ENCODE measurements around the gene LGR4.
"Not testable (repeated sequence)": the region's sequence is repeated elsewhere in the genome, so short reads cannot be mapped to it uniquely, and the experiment has no call there.

The LGR4 gene

GRCh38 chr11:27372164-27372563, 100.4 kb downstream of the LGR4 start:
- no peak for DNase-seq

GRCh38 chr11:27371489-27371888, 101.1 kb downstream of the LGR4 start:
- DNase-seq: no peak

GRCh38 chr11:27370374-27370773, 102.2 kb downstream of the LGR4 start:
- no peak for DNase-seq

- DNase-seq: no peak
These were observed 104.7 kb downstream of the LGR4 start for GRCh38 chr11:27367881-27368280.

GRCh38 chr11:27363576-27364117, 108.9 kb downstream of the LGR4 start:
- DNase-seq: no peak

GRCh38 chr11:27362749-27363575, 109.6 kb downstream of the LGR4 start, which contains the start of gene CCDC34:
CCDC34 (minus strand) TSS chr11:27363215; CDS start chr11:27363194, 21 bp downstream.
- peak; percentile 88 for DNase-seq

GRCh38 chr11:27361649-27362431, 110.8 kb downstream of the LGR4 start:
- no peak for DNase-seq

- no peak for DNase-seq
These were observed 114.3 kb downstream of the LGR4 start for GRCh38 chr11:27358296-27358695.

- DNase-seq: no peak
These were observed 115.3 kb downstream of the LGR4 start for GRCh38 chr11:27357250-27357649.

- DNase-seq: no peak
These were observed 115.9 kb downstream of the LGR4 start for GRCh38 chr11:27356624-27357222.

GRCh38 chr11:27355575-27356104, 117.0 kb downstream of the LGR4 start:
- DNase-seq: no peak

GRCh38 chr11:27354359-27354965, 118.1 kb downstream of the LGR4 start:
- DNase-seq: no peak

- no peak for DNase-seq
These were observed 118.8 kb downstream of the LGR4 start for GRCh38 chr11:27353593-27354358.

GRCh38 chr11:27352781-27353180, 119.8 kb downstream of the LGR4 start:
- no peak for DNase-seq

GRCh38 chr11:27350511-27350910, 122.1 kb downstream of the LGR4 start:
- no peak for DNase-seq

- DNase-seq: no peak
These were observed 122.7 kb downstream of the LGR4 start for GRCh38 chr11:27349919-27350318.

GRCh38 chr11:27348340-27348873, 124.2 kb downstream of the LGR4 start:
- no peak for DNase-seq

- DNase-seq: no peak
These were observed 124.9 kb downstream of the LGR4 start for GRCh38 chr11:27347359-27348339.

- no peak for DNase-seq
These were observed 132.6 kb downstream of the LGR4 start for GRCh38 chr11:27339941-27340340.

- DNase-seq: not testable (repeated sequence)
These were observed 137.8 kb downstream of the LGR4 start for GRCh38 chr11:27334764-27335163.
